HEK293 (cell line): ENCODE results near the gene PRDM13.

ENCODE experiments used
- SETDB1 ChIP-seq: IDR thresholded peaks from one replicate; pipeline ENCODE4 v1.6.1; 2017; ENCODE audit warnings: mild to moderate bottlenecking, low read length, moderate library complexity, mixed read lengths; ENCODE audit not compliant: insufficient read length
- SP2 ChIP-seq: fragments of 450-650 bp; formaldehyde crosslinking; IDR thresholded peaks from 2 replicates; pipeline ENCODE4 v1.5.1; 2016; ENCODE audit warnings: missing biosample characterization, missing genetic modification characterization
- YY1 ChIP-seq: fragments of 450-650 bp; formaldehyde crosslinking; IDR thresholded peaks from 2 replicates; pipeline ENCODE4 v1.5.1; 2018; ENCODE audit warnings: missing biosample characterization, missing genetic modification characterization
- ZNF394 ChIP-seq: fragments of 450-650 bp; formaldehyde crosslinking; IDR thresholded peaks from 2 replicates; pipeline ENCODE4 v1.5.1; 2016; ENCODE audit warnings: missing biosample characterization, missing genetic modification characterization, mild to moderate bottlenecking, moderate library complexity, borderline replicate concordance
- TF ChIP-seq, protein P1 (sequence below): fragments of 450-650 bp; formaldehyde crosslinking; IDR thresholded peaks from 2 replicates; pipeline ENCODE4 v1.5.1; 2016; ENCODE audit warnings: missing biosample characterization, missing genetic modification characterization
- TF ChIP-seq, protein P2 (sequence below): fragments of 450-650 bp; formaldehyde crosslinking; IDR thresholded peaks from 2 replicates; pipeline ENCODE4 v1.5.1; 2016; ENCODE audit warnings: missing biosample characterization, missing genetic modification characterization

DNA sequence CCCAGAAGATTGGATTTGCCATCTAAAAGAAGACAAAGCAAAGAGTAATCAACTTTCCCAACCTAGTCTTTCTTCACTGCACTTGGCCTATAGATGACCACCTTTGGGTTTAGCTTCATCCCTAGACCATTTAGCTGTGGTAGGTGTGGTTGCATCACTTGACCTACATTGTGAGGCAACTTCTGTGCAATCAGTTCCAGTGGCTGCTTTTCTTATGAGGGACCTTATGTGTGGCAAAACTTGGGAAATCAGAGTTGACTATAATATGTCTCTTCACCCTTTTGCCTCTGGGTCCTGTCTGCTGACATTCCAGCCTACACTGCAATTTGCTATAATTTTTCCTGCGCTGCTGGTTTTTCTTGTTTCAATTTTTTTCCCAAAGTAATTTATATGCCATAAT, 55.2 kb downstream of the PRDM13 start:
- TF ChIP-seq SP2 (tag by site-specific recombination): no peak
- TF ChIP-seq, protein P1, sequence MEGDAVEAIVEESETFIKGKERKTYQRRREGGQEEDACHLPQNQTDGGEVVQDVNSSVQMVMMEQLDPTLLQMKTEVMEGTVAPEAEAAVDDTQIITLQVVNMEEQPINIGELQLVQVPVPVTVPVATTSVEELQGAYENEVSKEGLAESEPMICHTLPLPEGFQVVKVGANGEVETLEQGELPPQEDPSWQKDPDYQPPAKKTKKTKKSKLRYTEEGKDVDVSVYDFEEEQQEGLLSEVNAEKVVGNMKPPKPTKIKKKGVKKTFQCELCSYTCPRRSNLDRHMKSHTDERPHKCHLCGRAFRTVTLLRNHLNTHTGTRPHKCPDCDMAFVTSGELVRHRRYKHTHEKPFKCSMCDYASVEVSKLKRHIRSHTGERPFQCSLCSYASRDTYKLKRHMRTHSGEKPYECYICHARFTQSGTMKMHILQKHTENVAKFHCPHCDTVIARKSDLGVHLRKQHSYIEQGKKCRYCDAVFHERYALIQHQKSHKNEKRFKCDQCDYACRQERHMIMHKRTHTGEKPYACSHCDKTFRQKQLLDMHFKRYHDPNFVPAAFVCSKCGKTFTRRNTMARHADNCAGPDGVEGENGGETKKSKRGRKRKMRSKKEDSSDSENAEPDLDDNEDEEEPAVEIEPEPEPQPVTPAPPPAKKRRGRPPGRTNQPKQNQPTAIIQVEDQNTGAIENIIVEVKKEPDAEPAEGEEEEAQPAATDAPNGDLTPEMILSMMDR (tag by site-specific recombination): no peak
- no peak for TF ChIP-seq ZNF394 (tag by site-specific recombination)
- TF ChIP-seq, protein P2, sequence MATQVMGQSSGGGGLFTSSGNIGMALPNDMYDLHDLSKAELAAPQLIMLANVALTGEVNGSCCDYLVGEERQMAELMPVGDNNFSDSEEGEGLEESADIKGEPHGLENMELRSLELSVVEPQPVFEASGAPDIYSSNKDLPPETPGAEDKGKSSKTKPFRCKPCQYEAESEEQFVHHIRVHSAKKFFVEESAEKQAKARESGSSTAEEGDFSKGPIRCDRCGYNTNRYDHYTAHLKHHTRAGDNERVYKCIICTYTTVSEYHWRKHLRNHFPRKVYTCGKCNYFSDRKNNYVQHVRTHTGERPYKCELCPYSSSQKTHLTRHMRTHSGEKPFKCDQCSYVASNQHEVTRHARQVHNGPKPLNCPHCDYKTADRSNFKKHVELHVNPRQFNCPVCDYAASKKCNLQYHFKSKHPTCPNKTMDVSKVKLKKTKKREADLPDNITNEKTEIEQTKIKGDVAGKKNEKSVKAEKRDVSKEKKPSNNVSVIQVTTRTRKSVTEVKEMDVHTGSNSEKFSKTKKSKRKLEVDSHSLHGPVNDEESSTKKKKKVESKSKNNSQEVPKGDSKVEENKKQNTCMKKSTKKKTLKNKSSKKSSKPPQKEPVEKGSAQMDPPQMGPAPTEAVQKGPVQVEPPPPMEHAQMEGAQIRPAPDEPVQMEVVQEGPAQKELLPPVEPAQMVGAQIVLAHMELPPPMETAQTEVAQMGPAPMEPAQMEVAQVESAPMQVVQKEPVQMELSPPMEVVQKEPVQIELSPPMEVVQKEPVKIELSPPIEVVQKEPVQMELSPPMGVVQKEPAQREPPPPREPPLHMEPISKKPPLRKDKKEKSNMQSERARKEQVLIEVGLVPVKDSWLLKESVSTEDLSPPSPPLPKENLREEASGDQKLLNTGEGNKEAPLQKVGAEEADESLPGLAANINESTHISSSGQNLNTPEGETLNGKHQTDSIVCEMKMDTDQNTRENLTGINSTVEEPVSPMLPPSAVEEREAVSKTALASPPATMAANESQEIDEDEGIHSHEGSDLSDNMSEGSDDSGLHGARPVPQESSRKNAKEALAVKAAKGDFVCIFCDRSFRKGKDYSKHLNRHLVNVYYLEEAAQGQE (tag by site-specific recombination): no peak
- TF ChIP-seq YY1 (tag by site-specific recombination): no peak
- TF ChIP-seq SETDB1: no peak
